GM12873 (cell line): ENCODE measurements around the gene LIF.

ENCODE experiments used
- CTCF ChIP-seq: IDR thresholded peaks from 2 replicates; pipeline ENCODE4 v1.5.1; 2012; ENCODE audit warnings: low read depth, mild to moderate bottlenecking, moderate library complexity, low read length, control low read depth; ENCODE audit not compliant: insufficient read depth; ENCODE audit errors: missing control alignments

Gene LIF

GRCh38 chr22:30245985-30246813 is at the start of gene LIF:
LIF (minus strand) TSS chr22:30246759; CDS start chr22:30246695, 64 bp downstream.
- peak; percentile 22 for TF ChIP-seq CTCF

- no peak for TF ChIP-seq CTCF
These were observed 49.8 kb upstream of the LIF start for GRCh38 chr22:30296324-30296723.

- TF ChIP-seq CTCF: no peak
These were observed 49.0 kb upstream of the LIF start for GRCh38 chr22:30295576-30295975.

- TF ChIP-seq CTCF: no peak
These were observed 48.3 kb upstream of the LIF start for GRCh38 chr22:30294830-30295229.

- TF ChIP-seq CTCF: no peak
These were observed 47.5 kb upstream of the LIF start for GRCh38 chr22:30294066-30294465.

GRCh38 chr22:30293026-30293425 is 46.5 kb upstream of the LIF start:
- TF ChIP-seq CTCF: no peak

GRCh38 chr22:30292069-30292970 is 45.8 kb upstream of the LIF start:
- TF ChIP-seq CTCF: no peak
